CD4-positive, alpha-beta T cell treated with Interferon gamma for 1 hour (primary cell): ENCODE measurements around the gene UNKL.
"Not testable (repeated sequence)": the region's sequence is repeated elsewhere in the genome, so short reads cannot be mapped to it uniquely, and the experiment has no call there.

Experiments
- DNase-seq: peaks from one replicate; pipeline ENCODE4 v3.0.0-alpha.2; 2020

Gene UNKL

GRCh38 chr16:1445518-1446203, 31.2 kb upstream of the UNKL start:
- no peak for DNase-seq

- peak; percentile 30 for DNase-seq
Measured at GRCh38 chr16:1444730-1445517, 30.4 kb upstream of the UNKL start.

- DNase-seq, result no peak
Measured at GRCh38 chr16:1443980-1444729, 29.7 kb upstream of the UNKL start, which contains the start of gene CCDC154. TSS of gene CCDC154 (minus strand) at chr16:1444556. CDS start at chr16:1444322, 234 bp downstream.

- no peak for DNase-seq
Measured at GRCh38 chr16:1443403-1443973, 29.0 kb upstream of the UNKL start.

GRCh38 chr16:1442697-1443096, 28.2 kb upstream of the UNKL start:
- DNase-seq, result no peak

GRCh38 chr16:1441391-1441829, 26.9 kb upstream of the UNKL start:
- DNase-seq, result no peak

GRCh38 chr16:1439699-1440074, 25.2 kb upstream of the UNKL start:
- not testable (repeated sequence) for DNase-seq

GRCh38 chr16:1439058-1439698, 24.7 kb upstream of the UNKL start:
- DNase-seq, result no peak

- DNase-seq, result no peak
Measured at GRCh38 chr16:1438229-1439057, 23.9 kb upstream of the UNKL start.

- no peak for DNase-seq
Measured at GRCh38 chr16:1437606-1438005, 23.1 kb upstream of the UNKL start.

GRCh38 chr16:1436731-1437355, 22.3 kb upstream of the UNKL start:
- no peak for DNase-seq

- DNase-seq, result no peak
Measured at GRCh38 chr16:1435921-1436697, 21.6 kb upstream of the UNKL start.

- DNase-seq, result no peak
Measured at GRCh38 chr16:1434644-1435592, 20.4 kb upstream of the UNKL start.

GRCh38 chr16:1433756-1434155, 19.3 kb upstream of the UNKL start:
- no peak for DNase-seq

- no peak for DNase-seq
Measured at GRCh38 chr16:1433263-1433560, 18.7 kb upstream of the UNKL start.

GRCh38 chr16:1432388-1433262, 18.1 kb upstream of the UNKL start:
- no peak for DNase-seq

GRCh38 chr16:1431497-1432270, 17.2 kb upstream of the UNKL start:
- no peak for DNase-seq
